ENCODE measurements around the gene WWOX. TPM values are rescaled to one million over a fixed set of nuclear protein-coding genes. Genes with fewer than 3 reads are reported as not detected.

WWOX gene
- total and polyA plus RNA-seq, 10 donors = 5.9 to 90.3 (median 26.4) TPM

- no peaks in the 10 kb centered on the region for H3K36me3 ChIP-seq
- intact Hi-C loops (cut with DNase I; ENCODE audit: low total_unique reads) = no loop called here
- no peaks in the 10 kb centered on the region for H3K27me3 ChIP-seq (replicated peaks in 1 of 7)
- no peak overlapping the region for H3K27ac ChIP-seq
- no peak for DNase-seq
- TF ChIP-seq CTCF (IDR thresholded peaks at IDR 0.05 in 8 of 11, conservative IDR thresholded peaks at IDR 0.05 in 3 of 11) = no peak
- no peak for TF ChIP-seq POLR2AphosphoS5 (IDR thresholded peaks at IDR 0.05)
- H3K4me3 ChIP-seq = no peak overlapping the region
- WGBS, 5 donors = 67 to 91% (median 78%) methylated on average over 9 of the region's 9 CpGs
- peaks cover 0 to 5% (median 0%) of the 10 kb centered on the region in 6 donors for H3K4me1 ChIP-seq
- H3K9me3 ChIP-seq = peaks cover 0 to 9% (median 5%) of the 10 kb centered on the region in 8 donors
Observed at GRCh38 chr16:78635807-78636206, 536.4 kb downstream of the WWOX start.

- H3K4me3 ChIP-seq = no peak overlapping the region
- H3K36me3 ChIP-seq = no peaks in the 10 kb centered on the region
- 86 to 95% (median 89%) methylated on average over 4 of the region's 4 CpGs for WGBS, 5 donors
- no peak overlapping the region for H3K27ac ChIP-seq
- DNase-seq = no peak
- H3K27me3 ChIP-seq (replicated peaks in 1 of 7) = no peaks in the 10 kb centered on the region
- H3K9me3 ChIP-seq = no peaks in the 10 kb centered on the region
- TF ChIP-seq CTCF (IDR thresholded peaks at IDR 0.05 in 8 of 11, conservative IDR thresholded peaks at IDR 0.05 in 3 of 11) = no peak
- TF ChIP-seq POLR2A (IDR thresholded peaks at IDR 0.05) = no peak
- no peak for TF ChIP-seq POLR2AphosphoS5 (IDR thresholded peaks at IDR 0.05)
- peaks cover 0 to 5% (median 0%) of the 10 kb centered on the region in 6 donors for H3K4me1 ChIP-seq
- intact Hi-C loops (cut with DNase I; ENCODE audit: low total_unique reads) = no loop called here
Observed at GRCh38 chr16:78638371-78638770, 538.9 kb downstream of the WWOX start.

GRCh38 chr16:78639775-78640174, 540.3 kb downstream of the WWOX start:
- Histone ChIP-seq H3K27ac (no peak overlapping the region), H3K9me3 (no peaks in the 10 kb centered on the region), H3K36me3 (no peaks in the 10 kb centered on the region), H3K27me3 (replicated peaks in 1 of 7) (no peaks in the 10 kb centered on the region), H3K4me3 (no peak overlapping the region), H3K4me1 (peaks cover 0 to 5% (median 0%) of the 10 kb centered on the region in 6 donors)
- 68 to 80% (median 72%) methylated on average over 3 of the region's 3 CpGs for WGBS, 5 donors
- no peak for TF ChIP-seq POLR2AphosphoS5 (IDR thresholded peaks at IDR 0.05)
- TF ChIP-seq CTCF (IDR thresholded peaks at IDR 0.05 in 8 of 11, conservative IDR thresholded peaks at IDR 0.05 in 3 of 11) = no peak
- no peak for TF ChIP-seq POLR2A (IDR thresholded peaks at IDR 0.05)
- intact Hi-C loops (cut with DNase I; ENCODE audit: low total_unique reads) = no loop called here
- no peak for DNase-seq

GRCh38 chr16:78640886-78641285, 541.4 kb downstream of the WWOX start:
- intact Hi-C loops (cut with DNase I; ENCODE audit: low total_unique reads) = no loop called here
- Histone ChIP-seq H3K27ac (no peak overlapping the region), H3K4me1 (no peaks in the 10 kb centered on the region), H3K9me3 (no peaks in the 10 kb centered on the region), H3K4me3 (no peak overlapping the region), H3K36me3 (no peaks in the 10 kb centered on the region), H3K27me3 (replicated peaks in 1 of 7) (no peaks in the 10 kb centered on the region)
- DNase-seq = no peak
- TF ChIP-seq POLR2A (IDR thresholded peaks at IDR 0.05) (no peak), CTCF (IDR thresholded peaks at IDR 0.05 in 8 of 11, conservative IDR thresholded peaks at IDR 0.05 in 3 of 11) (no peak)
- WGBS, 5 donors = 72 to 83% (median 74%) methylated on average over 6 of the region's 6 CpGs
